A172 (cell line): ENCODE measurements around the gene DNAJB6. TPM values are rescaled to one million over a fixed set of nuclear protein-coding genes. Genes with fewer than 3 reads are reported as not detected.

Source experiments
- DNase-seq: peaks from one replicate; pipeline ENCODE4 v3.0.0-alpha.2; 2015; ENCODE audit warnings: low spot score
- total RNA-seq: library from RNA; depleted of rRNA; stranded (reverse); fragments of >200 nt; shearing (Covaris generic); gene quantifications from 2 replicates; pipeline ENCODE4 v1.2.3, GENCODE V29; 2014

DNAJB6 gene
- total RNA-seq, 1 experiment from 2014 or later: 201 TPM

DNA sequence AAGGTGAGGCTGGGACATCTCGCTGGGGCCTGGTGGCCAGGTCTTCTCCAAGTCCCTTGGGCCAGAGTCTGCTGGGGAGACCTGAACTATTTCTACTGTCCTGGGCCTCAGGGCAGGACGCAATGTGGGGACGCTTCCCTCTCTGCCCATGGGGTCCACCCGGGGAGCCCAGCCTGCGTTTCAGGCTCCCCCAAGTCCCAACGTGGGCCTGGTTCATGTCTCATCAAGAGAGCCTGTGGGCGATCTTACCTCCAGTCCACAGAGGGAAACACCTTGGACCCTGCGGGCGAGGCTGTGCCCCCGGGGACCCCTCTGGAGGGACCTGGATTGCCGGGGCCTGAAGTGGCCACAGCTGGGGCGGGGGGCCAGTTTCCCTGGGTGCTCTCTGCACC, 91.7 kb downstream of the DNAJB6 start:
- no peak for DNase-seq

DNA sequence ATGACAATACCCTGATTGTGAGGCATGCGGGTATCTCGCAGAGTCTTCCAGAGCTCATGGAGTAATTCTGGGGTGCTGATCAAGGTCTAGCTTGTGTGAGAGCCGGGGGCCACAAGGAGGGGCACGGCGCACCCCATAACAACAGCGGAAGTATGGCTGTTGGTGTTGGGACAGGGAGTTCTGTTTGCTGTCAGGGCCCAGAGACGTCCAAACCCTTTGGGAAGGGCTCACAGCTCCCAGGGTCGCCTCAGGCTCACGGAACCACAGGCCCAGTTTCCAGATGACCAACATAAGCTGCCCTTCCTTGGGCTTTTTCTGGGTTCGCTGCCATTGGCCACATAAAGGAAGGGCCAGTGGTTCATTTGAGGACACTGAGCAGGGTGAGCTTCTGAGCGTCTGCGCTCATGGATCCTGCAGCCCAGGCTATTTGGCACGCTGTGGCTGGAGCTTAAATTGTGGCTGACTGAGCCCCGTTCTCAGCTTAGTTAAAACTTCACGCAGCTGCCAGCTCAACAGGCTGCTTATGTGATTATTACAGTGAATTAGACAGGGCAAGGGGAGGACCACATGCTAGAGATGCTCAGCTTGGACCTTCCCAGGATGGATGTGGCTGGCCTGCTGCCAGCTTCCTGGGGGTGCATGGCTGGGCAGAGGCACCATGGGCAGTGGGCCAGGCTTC, 92.3 kb downstream of the DNAJB6 start:
- no peak for DNase-seq

DNA sequence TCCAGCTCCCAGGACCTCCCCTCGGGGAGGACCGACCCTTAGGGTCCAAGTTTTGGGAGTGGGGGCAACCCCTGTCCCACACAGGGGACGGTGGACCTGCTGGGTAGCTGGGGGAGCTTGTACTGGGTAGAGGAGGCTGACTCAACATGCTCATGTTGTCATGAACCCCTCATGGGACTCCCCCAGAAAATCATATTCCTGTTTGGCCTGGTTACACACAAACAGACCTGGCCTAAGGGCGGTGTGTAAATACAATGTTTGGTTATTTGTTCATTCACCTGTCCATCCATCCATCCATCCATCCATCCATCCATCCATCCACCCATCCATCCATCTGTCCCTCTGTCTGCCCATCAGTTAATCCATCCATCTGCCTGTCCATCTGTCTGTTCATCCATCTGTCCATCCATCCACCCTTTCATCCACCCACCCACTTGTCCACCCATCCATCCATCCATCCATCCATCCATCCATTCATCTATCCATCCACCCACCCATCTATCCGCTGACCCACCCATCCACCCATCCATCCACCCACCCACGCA, 92.9 kb downstream of the DNAJB6 start:
- DNase-seq: no peak

DNA sequence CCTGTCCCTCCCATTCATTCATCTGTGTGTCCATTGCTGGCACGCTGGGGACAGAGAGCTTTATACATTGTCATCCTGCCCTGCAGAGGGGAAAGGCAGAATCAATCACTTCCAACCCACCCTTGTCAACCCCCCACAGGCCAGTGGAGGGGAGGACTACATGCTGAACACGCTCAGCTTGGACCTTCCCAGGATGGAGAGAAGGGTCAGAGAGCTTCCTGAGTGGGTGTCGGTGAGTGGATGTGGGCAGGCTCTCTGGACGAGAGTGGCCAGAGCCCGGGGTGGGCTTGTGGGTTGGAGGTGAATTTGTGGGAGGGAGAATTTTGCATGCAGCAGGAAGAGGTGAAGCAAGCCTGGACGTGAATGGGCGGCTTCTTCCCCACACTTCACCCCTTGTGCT, 93.9 kb downstream of the DNAJB6 start:
- no peak for DNase-seq

DNA sequence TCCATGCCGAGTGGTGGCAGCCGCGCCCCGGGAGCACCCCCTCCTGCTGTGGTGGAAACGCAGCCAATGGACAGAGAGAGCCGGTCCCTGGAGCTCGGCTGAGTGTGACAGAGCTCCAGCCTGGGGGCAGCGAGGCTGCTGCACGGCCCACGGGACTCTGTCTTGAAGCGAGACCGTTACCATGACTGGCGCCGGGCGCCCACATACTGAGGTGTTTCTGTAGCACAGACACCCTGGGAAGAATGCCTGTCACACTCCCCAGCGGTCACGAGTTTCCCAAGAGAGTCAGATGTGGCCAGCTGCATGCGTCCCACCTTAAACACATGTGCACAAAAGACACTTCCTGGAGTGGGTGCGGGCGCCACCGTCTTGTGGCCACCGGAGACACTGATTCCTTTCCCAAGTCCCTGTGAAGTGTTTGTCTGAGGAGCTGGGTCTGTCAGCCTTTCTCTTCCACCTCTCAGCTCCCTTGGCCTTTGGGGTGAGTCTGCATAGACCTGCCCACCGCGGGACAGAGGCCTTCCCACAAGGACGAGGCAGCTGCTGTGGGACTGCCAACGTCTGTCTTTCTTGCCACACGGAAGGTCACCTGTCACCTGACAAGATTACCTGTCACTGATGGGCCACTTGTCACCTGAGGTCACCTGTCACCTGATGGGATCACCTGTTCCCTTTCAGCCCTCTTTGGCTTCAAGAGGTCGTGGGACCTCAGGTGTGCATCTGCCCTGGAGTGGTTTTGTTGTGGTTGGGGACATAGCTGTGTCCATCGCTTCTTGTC, 94.6 kb downstream of the DNAJB6 start:
- no peak for DNase-seq

DNA sequence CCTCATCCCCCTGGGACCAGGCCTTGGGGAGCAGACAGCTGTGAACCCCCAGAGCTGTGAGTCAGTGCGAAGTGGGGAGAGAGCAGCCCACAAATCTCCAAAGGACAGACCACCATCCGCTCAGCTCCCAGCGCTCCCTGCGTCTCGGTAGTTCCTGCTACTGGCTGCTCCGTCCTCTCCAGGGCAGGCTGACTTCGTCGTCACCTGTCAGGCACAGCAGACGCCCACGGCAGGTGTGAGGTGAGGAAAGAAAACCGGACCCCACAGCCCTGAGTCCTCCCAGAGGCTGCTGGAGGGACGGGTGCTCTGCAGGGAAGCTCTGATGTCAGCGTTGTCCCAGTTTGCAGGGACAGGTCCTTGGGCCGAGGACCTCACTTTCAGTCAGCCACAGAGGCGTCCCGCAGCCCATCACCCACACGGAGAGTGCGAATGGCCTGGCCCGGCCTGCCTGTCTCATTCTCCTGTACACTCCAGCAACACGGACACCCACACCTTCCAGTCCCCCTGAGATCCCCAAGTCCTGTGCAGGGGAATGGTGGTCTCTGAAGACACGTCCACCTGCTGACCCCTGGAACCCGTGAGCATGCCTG, 95.2 kb downstream of the DNAJB6 start:
- DNase-seq: no peak

DNA sequence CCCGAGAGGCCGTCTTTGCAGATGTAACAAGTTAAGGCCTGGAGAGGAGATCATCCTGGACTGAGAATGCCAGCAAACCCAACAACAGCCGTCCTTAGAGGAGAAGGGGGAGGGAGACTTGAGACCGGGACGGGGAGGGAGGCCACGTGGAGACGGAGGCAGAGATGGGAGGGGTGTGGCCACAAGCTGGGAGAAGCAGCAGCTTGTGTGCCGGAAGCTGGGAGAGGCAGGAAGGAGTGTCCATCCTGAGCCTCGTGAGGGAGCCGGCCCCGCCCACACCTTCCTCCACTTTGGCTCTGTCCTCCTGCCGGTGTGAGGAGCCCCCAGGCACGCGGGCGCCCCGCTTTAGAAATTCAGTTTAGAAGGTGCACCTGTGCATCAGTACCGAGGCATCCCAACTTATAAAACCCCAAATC, 95.7 kb downstream of the DNAJB6 start:
- peak; percentile 80 for DNase-seq

DNA sequence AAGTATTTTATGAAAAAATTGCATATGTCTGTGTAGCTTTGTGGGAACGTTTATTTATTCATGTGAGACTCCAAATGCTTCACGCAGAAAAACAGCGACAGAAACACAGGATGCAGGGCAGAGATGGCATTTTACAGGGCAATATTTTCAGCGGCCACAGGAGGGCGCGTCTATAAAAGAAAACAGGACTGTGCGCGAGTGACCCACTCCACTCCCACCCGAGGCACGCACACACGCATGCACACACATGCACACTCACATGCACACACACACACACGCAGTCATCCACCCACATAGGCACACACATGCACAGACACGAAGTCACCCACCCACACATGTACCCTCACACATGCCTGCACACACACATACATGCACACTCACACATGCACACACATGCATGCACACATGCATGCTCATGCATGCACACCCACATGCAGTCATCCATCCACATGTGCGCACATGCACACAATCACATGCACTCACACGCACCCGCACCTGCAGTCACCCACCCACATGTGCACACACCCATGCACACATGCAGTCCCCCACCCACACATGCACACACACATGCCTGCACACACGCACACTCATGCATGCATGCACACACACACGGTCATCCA, 96.3 kb downstream of the DNAJB6 start:
- peak; percentile 47 for DNase-seq

DNA sequence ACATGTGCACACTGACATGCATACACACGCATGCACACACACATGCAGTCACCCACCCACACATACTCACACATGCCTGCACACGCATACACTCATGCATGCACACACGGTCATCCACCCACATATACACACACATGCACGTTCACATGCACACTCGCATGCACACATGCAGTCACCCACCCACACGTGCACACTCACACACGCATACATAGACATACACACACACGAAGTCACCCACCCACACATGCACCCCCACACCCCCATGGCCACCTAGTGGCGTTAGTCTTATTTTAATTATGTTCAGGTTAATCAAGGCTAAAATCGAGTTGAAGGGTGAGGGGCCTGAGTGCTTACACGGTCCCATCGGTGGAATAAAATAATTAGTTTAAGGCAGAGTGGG, 96.8 kb downstream of the DNAJB6 start:
- DNase-seq: no peak

DNA sequence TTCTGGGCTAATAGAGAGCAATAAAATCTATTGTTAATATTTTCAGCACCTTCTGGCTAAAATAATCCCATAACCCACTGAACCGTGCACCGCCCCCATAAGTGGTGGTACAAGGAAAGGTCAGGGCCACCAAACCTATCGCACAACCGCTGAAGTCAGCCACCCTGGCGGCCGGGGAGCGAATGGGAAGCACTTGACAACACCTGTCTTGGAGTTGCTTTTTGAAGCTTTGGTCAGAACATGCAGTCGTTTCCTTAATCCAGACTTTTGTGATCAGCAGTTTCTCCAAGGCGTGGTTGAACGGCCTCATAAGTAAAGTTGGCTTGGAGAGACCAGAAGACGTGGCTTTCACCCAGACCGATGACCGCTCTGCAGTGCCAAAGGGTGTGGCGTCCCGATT, 97.4 kb downstream of the DNAJB6 start:
- no peak for DNase-seq

DNA sequence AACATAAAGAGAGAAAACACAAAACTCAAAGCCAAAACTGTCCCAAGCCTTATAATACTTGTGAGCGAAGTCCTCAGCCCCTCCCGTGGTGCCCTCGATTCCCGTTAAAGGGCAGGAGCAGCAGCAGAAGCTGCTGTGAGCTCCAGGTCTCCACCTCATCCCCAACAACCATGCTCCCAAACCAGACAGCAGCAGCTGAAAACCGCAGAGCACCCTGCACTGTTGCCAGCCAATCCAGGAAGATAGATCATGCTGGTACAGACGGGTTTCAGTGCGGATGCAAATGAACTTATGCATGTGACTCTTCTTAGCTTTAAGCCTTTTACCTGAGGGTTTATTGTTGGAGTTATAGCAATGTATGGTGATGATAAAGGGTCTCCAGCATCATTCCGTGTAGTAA, 97.9 kb downstream of the DNAJB6 start:
- no peak for DNase-seq

DNA sequence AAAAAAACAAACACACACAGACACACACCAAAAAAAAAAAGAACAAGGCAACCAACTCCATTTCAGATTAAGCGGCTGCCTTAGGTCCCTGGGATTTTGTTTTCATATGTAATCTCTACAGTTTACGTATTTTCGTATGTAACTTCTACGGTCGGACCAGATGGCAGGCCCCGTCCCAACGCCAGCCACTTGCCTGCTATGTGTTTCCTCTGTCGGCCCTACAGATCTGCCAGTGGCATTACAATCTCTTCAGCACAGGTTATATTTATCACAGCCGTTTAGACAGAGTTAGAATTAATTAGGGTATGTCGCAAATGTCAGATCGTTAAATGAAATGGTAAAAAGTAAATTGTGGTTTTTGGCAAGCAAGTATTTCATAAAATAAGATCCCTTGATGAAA, 99.3 kb downstream of the DNAJB6 start:
- DNase-seq: no peak

DNA sequence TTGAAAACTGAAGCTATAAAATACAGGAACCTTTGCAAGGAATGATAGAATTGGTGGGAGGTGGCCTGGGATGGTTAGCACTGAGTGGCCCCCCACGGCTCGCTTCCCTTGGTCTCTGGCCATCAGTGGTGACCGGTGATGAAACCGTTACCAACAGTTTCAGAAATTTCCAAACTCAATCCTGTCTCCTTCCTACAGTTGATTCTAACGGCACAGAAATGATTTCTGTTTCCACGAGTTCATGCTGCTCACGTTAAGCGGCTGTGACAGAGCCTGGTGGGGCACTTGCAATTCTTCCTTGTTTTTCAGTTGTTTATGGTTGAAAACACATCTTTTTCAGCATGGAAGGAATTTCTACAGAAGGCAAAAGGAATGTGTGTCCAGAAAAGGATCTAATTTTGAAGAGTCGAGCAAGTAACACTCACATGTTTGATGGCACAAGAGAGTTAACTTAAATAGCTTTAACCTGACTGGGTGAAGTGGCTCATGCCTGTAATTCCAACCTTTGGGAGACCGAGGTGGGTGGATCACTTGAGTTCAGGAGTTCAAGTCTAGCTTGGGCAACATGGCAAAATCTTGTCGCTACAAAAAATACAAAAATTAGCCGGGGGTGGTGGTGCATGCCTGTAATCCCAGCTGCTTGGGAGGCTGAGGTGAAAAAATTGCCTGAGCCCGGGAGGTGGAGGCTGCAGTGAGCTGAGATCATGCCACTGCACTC, 100.1 kb downstream of the DNAJB6 start:
- DNase-seq: no peak

DNA sequence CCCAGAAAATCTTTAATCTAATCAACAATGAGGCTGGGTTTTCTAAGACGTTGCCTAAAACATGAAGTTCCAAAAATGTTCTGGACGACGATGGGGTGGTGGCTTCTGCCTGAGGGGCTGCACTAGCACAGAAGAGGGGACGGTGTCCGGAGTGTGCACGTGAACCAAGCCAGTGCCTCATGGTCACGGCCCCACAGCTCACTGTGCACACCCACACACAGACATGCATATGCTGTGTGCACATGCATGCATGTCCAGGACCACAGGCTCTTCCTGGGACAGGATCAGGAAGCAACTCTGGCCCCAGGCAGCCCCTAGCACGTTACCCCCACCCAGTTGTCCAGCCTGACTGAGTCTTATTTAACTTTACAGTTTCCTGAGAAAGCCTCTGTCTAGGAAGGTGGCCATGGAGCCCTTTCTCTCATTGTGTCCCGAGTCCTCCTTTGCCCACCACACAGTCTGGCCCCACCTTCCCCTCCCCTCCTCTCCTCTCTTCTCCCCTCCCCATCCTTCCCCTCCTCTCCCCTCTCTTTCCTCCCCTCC, 100.8 kb downstream of the DNAJB6 start:
- DNase-seq: no peak

DNA sequence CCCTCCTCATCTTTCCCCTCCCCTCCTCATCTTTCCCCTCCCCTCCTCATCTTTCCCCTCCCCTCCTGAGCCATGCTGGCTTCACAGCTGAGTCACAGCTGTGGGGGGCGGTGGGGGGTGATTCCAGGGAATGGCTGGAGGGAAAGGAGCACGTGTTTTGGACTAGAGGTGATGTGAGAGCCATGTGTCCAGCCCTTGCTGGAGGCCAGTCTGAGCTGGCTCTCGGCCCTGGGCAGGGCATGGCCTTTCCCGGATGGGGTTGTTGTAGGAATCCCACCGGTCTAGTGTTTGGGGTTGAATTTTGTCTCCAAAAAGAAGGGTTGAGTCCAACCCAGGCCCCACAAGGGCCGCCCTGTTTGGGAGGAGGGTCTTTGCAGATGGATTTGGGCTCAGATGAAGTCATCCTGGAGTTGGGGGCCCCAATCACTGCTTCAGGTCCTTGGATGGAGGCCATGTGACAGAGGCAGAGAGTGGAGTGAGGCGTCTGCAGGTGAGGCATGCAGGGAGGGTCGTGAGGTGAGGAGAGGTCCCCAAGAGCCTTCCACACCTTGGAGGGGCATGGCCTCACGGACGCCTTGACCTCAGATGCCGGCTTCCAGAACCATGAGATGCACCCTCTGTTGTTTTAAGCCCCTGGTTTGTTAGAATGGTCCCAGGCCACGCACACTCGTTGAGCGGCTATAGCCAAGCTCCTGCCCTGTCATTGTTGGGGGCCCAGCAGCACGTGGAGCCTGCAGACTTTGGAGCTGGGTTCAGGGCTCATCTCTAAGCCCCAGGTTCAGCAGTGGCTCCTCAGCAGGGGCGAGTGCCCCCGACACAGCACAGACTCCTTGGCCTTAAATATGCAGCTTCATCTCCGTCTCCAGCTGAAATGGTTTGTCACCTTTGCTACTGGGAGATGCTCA, 101.6 kb downstream of the DNAJB6 start:
- DNase-seq: peak; percentile 24

DNA sequence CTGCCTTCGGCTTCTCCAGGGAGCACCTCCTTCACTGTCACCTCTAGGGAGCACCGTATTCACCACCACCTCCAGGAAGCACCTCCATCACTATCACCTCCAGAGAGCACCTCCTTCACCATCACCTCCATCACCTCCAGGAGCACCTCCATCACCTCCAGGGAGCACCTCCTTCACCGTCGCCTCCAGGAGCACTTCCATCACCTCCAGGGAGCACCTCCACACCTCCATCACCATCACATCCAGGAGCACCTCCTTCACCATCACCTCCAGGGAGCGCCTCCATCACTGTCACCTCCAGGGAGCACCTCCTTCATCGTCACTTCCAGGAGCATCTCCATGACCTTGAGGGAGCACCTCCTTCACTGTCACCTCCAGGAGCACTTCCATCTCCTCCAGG, 102.3 kb downstream of the DNAJB6 start:
- DNase-seq: no peak

DNA sequence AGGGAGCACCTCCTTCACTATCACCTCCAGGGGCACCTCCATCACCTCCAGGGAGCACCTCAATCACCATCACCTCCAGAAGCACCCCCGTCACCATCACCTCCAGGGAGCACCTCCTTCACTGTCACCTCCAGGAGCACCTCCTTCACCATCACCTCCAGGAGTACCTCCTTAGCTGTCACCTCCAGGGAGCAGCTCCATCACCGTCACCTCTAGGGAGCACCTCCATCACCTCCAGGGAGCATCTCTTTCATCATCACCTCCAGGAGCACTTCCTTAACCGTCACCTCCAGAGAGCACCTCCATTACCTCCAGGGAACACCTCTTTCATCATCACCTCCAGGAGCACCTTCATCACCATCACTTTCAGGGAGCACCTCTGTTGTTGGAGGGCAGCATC, 103.0 kb downstream of the DNAJB6 start:
- DNase-seq: no peak

DNA sequence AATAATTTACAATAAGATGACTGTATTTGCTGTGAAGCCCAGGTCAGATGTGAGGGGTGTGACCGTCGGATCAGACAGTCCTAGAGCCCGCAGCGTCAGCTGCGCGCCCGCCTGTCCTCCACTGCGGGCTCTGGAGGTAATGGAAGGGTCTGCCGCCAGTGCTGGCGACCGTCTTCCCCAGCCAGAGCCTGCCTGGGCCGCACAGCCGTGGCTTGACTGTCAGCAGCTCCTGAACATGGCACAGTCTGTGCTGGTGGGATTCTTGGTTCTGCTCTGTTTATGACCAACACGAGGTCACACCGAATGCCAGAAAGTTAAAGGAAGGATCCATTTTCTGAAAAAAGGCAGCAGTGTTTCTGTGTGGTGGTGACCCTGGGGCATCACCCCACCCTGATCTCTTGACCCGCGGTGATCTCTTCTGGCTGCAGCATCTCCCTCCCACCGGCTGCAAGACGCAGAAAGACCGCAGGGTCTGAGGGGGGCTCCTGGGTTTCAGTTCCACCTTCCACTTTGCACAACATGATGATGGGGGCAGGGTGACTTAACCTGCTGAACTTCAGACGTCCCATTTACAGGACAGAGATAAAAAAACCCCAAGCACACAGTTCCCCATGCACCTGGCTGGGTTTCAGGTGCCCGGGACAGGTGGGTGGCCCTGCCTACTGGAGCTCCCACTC, 103.7 kb downstream of the DNAJB6 start:
- DNase-seq: no peak

DNA sequence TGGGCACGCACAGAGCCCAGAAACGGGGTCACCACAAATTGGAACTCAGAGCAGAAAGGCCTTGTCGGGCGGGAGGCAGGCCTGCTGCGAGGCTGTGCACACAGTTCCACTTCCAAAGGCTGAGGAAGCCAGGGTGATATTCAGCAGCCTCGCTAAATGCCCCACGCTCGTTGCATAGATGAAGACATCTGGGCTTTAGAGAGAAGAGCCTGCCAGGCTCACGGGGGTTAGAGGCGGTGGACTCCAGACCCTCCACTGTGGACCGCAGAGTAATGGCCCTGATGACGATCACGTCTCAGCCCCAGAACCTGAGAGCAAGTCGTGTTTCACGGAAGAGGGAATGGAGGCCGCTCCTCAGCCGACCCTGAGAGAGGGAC, 104.2 kb downstream of the DNAJB6 start:
- DNase-seq: no peak

DNA sequence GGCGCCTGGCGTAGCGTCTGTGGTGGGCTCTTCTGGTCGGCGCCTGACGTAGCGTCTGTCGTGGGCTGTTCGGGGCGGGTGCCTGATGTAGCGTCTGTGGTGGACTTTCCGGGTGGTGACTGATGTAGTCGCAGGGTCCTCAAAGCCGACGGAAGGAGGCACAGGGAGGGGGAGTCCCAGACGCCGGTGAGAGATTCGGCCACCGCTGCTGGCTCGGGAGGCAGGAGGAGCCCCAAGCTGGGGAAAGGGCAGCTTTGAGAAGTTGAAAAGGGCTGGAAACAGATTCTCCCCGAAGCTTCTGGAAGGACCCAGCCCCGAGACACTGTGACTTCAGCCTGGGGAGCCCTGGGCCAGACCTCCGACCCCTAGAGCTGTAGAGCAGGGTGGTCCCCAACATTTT, 105.7 kb downstream of the DNAJB6 start:
- DNase-seq: no peak
